ENCODE results near the gene CARNS1.

Gene CARNS1

DNA sequence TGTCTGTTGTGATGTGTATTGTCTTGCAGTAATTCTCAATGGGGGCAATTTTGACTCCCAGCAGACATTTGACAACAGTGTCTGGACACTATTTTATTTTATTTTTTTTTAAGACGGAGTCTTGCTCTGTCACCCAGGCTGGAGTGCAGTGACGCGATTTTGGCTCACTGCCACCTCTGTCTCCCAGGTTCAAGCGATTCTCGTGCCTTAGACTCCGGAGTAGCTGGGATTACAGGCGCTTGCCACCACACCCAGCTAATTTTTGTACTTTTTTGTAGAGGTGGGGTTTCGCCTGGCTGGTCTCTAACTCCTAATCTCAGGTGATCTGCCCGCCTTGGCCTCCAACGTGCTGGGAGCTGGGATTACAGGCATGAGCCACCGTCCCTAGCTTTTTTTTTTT, 14.2 kb downstream of the CARNS1 start:
- TF ChIP-seq, protein P1, sequence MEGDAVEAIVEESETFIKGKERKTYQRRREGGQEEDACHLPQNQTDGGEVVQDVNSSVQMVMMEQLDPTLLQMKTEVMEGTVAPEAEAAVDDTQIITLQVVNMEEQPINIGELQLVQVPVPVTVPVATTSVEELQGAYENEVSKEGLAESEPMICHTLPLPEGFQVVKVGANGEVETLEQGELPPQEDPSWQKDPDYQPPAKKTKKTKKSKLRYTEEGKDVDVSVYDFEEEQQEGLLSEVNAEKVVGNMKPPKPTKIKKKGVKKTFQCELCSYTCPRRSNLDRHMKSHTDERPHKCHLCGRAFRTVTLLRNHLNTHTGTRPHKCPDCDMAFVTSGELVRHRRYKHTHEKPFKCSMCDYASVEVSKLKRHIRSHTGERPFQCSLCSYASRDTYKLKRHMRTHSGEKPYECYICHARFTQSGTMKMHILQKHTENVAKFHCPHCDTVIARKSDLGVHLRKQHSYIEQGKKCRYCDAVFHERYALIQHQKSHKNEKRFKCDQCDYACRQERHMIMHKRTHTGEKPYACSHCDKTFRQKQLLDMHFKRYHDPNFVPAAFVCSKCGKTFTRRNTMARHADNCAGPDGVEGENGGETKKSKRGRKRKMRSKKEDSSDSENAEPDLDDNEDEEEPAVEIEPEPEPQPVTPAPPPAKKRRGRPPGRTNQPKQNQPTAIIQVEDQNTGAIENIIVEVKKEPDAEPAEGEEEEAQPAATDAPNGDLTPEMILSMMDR (IDR thresholded peaks at IDR 0.05; ENCODE audit: extremely low read depth, missing control alignments), result no peak
- no peak for DNase-seq (ENCODE audit: low spot score)

DNA sequence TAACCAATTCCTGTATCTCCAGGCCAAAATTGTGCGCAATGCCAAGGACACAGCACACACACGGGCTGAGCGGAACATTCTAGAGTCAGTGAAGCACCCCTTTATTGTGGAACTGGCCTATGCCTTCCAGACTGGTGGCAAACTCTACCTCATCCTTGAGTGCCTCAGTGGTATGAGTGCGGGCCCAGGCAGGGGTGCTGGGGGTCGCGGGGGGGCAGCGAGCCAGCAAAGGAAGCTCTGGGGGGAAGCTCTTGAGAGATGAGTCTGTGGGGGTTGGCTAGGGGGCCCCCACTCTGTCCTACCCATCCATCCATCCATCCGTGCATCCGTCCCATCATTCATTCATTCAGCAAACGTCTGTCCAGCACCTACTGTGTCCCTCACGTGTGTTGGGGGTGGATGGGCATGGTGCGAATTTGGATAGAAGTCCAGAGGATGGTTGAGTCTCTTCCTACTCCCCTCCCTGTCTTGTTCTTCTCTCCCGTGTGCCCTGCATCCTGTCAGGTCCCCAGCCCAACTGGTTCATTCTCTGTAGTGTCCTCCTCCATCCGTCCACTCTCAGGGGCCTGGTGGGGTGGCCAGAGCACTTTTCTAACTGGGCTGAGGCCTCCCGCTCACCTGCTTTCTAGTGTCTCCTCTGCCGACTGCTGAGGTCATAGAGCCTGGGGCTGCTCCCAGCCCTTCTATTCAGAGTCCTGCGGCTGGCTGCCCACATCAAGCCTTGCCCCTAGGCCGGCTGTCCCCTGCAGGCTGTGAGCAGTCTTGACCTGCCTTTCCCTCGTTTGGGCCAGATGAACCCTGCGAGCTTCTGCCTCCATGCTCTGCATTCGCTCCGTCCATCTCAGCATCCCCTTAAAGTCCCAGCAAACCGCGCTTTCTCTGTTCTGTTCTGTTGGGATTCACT, 16.1 kb downstream of the CARNS1 start:
- DNase-seq (ENCODE audit: low spot score), result no peak
- TF ChIP-seq, protein P1 (IDR thresholded peaks at IDR 0.05; ENCODE audit: extremely low read depth, missing control alignments), result no peak

DNA sequence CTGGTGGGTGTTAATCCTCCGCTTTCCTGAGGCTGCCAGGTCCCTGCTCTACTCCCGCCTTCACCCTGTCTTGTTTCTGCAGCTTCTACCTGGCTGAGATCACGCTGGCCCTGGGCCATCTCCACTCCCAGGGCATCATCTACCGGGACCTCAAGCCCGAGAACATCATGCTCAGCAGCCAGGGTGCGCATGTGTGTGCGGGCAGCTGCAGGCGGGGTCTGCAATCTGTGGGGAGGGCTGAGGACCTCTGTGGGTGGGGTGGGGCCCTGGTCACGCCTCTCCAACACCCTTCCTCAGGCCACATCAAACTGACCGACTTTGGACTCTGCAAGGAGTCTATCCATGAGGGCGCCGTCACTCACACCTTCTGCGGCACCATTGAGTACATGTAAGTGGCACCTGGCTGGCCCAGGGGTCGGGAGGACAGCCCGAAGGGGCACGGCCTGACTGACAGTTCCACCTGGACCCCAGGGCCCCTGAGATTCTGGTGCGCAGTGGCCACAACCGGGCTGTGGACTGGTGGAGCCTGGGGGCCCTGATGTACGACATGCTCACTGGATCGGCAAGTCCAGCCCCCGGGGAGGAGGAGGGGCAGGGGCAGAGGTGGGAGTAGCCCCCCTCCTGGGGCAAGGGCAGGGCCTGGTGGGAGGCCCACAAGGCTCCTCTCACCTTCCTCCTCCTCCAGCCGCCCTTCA, 17.3 kb downstream of the CARNS1 start:
- DNase-seq (ENCODE audit: low spot score), result no peak
- TF ChIP-seq, protein P1 (IDR thresholded peaks at IDR 0.05; ENCODE audit: extremely low read depth, missing control alignments), result no peak

DNA sequence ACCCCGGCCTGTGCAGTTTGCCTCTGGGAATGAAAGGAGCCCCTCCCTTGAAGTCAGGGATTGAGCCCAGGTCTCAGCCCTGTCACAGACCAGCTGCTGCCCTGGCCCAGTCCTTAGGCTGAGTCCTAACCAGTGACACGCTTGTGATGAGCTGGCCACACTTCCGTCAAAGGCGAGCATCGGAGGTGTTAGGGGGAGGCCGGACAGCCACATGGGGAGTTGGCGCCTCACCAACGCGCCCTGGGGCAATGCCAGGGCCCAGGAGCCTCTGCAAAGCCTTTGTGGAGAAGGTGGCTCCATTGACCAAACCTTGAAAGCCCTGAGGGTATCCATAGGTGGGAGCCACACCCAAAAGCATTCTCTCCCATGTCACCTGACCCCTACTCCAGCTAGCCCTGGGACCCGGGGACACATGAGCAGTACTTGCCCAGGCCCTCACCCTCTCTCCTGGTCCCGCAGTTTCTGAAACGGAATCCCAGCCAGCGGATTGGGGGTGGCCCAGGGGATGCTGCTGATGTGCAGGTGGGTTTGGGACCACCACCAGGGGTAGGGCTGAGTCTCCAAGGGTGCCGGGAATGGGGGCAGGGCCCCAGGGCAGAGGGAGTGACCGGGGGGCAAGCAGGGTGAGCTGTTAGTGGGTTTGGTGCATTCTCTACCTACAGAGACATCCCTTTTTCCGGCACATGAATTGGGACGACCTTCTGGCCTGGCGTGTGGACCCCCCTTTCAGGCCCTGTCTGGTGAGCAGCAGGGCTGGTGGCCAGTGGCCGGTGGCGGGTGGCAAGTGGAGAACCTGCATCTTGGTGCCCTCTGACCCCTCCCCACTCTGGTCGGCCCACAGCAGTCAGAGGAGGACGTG, 18.3 kb downstream of the CARNS1 start:
- TF ChIP-seq, protein P1 (IDR thresholded peaks at IDR 0.05; ENCODE audit: extremely low read depth, missing control alignments), result no peak
- DNase-seq (ENCODE audit: low spot score), result no peak

DNA sequence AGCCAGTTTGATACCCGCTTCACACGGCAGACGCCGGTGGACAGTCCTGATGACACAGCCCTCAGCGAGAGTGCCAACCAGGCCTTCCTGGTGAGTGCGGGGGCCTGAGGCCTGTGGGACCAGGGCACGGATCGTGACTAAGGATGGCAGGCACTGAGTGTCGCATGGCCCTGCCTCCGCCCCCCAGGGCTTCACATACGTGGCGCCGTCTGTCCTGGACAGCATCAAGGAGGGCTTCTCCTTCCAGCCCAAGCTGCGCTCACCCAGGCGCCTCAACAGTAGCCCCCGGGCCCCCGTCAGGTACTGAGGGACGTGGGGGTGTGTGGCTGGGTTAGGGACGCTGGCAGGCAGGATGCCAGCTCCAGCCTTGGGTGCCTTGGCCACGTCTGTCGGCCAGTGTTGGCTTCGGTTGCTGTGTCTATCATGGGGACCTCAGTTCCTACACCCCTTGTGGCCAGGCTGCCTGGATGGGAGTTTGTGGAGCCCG, 19.0 kb downstream of the CARNS1 start:
- no peak for DNase-seq (ENCODE audit: low spot score)
- TF ChIP-seq, protein P1 (IDR thresholded peaks at IDR 0.05; ENCODE audit: extremely low read depth, missing control alignments), result no peak

DNA sequence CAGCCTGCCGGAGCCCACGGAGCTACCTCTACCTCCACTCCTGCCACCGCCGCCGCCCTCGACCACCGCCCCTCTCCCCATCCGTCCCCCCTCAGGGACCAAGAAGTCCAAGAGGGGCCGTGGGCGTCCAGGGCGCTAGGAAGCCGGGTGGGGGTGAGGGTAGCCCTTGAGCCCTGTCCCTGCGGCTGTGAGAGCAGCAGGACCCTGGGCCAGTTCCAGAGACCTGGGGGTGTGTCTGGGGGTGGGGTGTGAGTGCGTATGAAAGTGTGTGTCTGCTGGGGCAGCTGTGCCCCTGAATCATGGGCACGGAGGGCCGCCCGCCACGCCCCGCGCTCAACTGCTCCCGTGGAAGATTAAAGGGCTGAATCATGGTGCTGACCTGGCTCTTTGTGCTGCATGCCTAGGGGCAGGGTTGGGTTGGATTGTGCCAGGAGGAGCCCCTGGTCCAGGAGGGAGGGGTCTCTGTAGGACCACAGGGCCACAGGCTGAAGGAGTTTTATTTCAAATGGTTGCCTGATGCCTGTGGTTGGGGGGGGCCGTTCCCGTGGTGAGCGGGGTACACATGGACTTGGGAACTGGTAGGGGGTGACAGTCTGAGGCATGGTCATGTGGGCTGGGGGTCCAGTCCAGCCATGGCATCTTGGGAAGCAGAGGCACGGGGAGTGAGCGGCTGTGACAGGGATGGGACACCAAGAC, 19.7 kb downstream of the CARNS1 start:
- DNase-seq (ENCODE audit: low spot score), result no peak
- TF ChIP-seq, protein P1 (IDR thresholded peaks at IDR 0.05; ENCODE audit: extremely low read depth, missing control alignments), result no peak

All from GM20000 (cell line).